Endometrial microvascular endothelial cells (primary cell): ENCODE results near the gene EPS15. TPM values are rescaled to one million over a fixed set of nuclear protein-coding genes. Genes with fewer than 3 reads are reported as not detected.
"Not testable (repeated sequence)": the region's sequence is repeated elsewhere in the genome, so short reads cannot be mapped to it uniquely, and the experiment has no call there.

Source experiments
- in situ Hi-C: cut with HindIII; loops from 2 replicates; pipeline ENCODE4 v1.10.0; 2017; ENCODE audit warnings: low sequenced_read_pairs, low pct_unique_long_range_greater_than_20kb; ENCODE audit errors: inconsistent ontology term
- total RNA-seq: library from RNA; depleted of rRNA; stranded (reverse); fragments of >200 nt; gene quantifications from one replicate; pipeline ENCODE4 v1.2.3, GENCODE V29; 2015; ENCODE audit errors: inconsistent ontology term

Gene EPS15
- total RNA-seq, 1 donor from 2014 or later, result 40.5 TPM

DNA sequence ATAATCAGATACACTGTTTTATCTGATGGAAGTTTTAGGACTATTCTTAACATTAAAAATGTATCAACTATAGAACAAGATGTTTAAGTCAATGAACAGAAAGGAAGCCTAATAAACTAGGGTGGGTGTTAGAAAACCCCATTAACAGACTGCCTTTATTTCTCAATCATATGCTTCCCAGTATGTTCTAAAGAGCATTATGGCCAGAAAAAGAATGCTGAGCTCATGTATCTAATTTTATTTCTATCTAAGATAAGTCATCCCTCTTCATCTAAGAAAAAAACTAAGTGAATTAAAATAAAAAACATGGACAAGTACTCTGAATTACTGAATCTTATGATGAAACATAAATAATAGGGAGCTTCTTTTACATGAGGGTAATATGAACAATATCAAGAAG is 102.2 kb downstream of the EPS15 start:
- in situ Hi-C loops, result no loop called here

DNA sequence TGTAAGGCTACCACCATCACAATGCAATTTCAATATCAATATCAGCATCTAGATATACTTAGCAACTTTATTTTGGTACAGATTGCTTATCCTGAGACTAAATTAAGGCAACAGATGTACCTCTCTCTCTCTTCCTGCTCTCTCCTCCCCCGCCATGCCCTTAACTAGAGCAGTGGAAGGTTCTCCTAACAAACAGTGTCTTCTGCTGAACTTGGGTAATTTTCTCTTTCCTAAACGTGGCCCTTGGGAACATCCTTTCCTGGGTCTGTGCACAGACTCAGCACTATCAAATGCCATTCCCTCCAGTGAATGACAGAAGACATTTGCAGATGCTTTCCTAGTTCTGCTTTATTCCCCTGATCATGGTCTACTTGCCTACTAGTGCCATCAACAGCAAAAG is 103.1 kb downstream of the EPS15 start:
- in situ Hi-C loops, result no loop called here

DNA sequence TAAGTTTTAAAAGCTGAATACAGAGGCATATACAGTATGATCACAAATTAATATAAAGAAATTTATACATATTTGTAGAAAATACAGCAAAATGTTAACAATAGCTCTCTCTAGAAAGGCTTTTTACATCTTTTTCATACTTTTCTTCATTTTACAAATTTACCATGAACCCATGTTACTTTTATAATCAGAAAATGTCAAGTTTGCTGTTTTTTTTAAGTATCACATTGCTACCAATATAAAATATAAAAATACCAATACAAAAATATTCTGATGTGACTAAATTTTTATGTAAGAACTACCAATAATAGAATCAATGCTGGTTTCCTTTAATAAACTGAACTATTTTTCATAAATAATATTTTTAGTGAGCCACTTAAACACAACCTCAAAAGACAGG is 104.3 kb downstream of the EPS15 start:
- in situ Hi-C loops, result no loop called here

DNA sequence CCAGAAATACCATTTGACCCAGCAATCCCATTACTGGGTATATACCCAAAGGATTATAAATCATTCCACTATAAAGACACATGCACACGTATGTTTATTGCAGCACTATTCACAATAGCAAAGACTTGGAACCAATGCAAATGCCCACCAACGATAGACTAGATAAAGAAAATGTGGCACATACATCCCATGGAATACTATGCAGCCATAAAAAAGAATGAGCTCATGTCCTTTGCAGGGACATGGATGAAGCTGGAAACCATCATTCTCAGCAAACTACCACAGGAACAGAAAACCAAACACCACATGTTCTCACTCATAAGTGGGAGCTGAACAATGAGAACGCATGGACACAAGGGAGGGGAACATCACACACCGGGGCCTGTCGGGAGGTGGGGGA is 107.2 kb downstream of the EPS15 start:
- in situ Hi-C loops, result not testable (repeated sequence)

DNA sequence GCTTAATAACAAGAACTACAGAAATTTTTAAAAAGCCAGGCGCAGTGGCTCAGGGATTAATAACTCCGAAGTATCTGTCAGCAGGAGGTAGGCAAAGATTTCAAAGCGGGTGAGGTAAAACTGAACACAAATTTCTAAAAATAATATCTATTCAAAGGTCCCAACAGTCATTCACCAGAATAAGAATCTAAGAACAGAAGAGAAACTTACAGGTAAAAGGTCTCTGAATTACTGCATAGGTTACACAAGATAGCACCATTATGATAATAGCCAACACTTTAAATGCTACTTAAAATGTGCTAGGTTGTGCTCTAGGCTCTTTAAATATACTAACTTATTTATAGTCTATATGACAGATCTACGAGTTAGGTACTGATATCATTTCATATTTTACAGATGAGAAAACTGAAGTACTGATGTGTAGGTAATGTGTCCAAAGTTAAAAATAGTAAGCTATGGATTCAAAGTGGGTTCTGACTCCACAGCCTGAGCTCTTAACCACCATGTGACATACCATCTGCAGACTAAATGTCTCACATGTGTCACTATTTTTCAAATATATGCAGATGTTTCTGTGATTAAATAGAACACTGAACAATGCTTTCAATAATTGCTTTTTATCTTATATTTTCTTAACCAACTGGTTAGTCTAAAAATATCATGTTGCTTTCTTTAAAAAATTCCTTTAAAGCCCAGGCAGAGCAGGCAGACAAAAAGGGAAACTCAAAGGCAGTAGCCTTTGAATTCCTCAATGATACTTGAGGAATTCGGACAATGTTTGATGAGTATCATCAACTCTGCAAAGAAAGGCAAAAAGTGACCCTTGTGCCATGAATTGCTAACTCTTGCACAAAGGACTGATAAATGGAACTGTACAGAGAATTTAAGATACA is 108.3 kb downstream of the EPS15 start:
- in situ Hi-C loops, result no loop called here

DNA sequence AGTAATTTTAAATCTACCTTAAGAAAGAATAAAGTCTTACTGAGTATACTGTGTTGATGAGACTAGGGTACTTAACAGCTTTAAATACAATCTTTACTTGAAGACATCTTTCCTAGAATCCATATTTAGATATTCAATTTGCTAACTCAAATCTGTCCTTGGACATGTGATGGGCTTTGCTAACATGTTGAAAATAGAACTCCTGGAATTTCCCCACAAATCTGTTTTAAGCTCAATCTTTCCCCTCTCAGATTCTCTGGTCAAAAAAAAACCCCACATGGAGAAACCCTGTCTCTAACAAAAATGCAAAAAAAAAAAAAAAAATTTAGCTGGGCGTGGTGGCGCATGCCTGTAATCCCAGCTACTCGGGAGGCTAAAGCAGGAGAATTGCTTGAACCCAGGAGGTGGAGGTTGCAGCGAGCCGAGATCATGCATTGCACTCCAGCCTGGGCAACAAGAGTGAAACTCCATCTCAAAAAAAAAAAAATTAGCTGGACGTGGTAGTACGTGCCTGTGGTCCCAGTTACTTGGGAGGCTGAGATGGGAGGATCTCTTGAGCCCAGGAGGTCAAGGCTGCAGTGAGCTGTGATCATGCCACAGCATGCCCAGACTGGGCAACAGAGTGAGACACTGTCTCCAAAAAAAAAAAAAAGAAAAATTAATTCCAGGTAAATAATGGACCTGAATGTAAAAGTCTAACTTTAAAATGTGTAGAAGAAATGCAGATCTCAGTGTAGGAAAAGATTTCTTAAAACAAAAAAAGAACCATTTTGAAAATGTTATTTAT is 109.1 kb downstream of the EPS15 start:
- in situ Hi-C loops, result not testable (repeated sequence)

DNA sequence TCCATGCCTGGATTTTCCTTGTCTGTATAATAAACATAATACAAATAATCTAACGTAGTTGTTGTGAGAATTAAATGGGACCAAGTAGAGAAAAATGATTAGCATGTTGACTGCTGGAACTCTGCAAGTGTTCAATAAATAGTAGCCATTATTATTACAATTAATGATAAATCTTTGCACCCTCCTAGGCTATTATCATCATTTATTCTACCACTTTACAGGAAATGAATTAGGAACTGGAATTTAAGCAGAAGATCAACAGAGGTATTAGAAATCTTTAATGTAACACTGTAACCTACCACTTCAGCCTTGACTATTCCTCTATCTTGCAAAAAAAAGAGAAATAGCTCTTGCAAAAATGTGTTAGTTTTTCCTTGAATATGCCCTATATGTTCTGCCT is 126.8 kb downstream of the EPS15 start:
- in situ Hi-C loops, result no loop called here

DNA sequence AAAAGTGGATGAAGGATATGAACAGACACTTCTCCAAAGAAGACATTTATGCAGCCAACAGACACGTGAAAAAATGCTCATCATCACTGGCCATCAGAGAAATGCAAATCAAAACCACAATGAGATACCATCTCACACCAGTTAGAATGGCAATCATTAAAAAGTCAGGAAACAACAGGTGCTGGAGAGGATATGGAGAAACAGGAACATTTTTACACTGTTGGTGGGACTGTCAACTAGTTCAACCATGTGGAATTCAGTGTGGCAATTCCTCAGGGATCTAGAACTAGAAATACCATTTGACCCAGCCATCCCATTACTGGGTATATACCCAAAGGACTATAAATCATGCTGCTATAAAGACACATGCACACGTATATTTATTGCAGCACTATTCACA is 128.4 kb downstream of the EPS15 start:
- in situ Hi-C loops, result not testable (repeated sequence)

DNA sequence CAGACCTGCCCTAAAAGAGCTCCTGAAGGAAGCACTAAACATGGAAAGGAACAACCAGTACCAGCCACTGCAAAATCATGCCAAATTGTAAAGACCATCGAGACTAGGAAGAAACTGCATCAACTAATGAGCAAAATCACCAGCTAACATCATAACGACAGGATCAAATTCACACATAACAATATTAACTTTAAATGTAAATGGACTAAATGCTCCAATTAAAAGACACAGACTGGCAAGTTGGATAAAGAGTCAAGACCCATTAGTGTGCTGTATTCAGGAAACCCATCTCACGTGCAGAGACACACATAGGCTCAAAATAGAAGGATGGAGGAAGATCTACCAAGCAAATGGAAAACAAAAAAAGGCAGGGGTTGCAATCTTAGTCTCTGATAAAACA is 131.8 kb downstream of the EPS15 start:
- in situ Hi-C loops, result not testable (repeated sequence)

DNA sequence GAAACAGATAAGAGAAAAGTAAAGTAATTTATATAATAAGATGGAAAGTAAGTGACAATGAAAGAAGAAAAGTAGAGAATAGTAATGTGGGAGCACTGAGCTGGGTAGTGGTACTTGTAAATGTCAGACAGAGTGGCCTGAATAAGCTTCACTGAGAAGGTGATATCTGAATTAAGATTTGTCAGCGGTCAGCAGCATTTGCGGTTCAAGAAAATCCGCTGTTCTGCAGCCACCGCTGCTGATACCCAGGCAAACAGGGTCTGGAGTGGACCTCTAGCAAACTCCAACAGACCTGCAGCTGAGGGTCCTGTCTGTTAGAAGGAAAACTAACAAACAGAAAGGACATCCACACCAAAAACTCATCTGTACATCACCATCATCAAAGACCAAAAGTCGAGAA is 132.8 kb downstream of the EPS15 start:
- in situ Hi-C loops, result not testable (repeated sequence)

DNA sequence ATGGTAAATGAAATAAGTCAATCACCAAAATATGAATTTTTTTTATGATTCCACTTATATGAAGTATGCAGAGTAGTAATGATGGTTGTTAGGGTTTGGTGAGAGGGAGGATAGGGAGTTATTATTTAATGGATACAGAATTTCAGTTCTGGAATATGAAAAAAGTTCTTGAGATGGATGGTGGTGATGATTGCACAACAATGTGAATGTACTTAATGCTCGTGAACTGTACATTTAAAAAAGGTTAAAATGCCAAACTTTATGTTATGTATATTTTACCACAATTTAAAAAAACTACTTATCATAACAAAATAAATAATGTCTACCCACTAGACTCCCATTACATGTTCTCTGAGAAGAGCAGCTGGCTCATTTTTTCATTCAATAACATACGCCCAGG is 133.3 kb downstream of the EPS15 start:
- in situ Hi-C loops, result no loop called here

DNA sequence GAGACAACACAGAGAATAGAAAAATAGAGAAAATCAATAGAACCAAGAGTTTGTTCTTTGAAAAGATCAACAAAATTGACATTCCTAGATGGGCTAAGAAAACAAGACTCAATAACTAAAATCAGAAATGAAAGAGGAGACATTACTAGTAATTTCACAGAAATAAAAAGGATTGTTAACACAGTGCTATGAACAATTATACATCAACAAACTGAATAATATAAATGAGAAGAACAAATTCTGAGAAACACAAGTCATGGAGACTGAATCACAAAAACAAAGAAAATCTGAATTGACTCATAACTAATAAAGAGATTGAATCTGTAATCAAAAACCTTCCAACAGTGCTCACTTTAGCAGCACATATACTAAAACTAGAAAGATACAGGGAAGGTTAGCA is 137.1 kb downstream of the EPS15 start:
- in situ Hi-C loops, result no loop called here

DNA sequence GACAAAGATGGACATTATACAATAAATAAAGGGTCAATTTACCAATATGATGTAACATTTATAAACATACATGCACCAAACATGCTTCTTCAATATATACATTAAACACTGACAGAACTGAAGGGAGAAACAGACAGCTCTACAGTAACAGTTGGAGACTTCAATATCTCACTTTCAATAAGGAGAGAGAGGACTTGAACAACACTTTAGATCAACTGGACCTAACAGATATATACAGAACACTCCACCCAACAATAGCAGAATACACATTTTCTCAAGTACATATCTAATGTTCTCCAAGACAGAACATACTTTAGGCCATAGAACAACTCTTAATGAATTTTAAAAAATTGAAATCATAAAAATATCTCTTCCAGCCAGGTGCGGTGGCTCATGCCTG is 138.1 kb downstream of the EPS15 start:
- in situ Hi-C loops, result no loop called here

DNA sequence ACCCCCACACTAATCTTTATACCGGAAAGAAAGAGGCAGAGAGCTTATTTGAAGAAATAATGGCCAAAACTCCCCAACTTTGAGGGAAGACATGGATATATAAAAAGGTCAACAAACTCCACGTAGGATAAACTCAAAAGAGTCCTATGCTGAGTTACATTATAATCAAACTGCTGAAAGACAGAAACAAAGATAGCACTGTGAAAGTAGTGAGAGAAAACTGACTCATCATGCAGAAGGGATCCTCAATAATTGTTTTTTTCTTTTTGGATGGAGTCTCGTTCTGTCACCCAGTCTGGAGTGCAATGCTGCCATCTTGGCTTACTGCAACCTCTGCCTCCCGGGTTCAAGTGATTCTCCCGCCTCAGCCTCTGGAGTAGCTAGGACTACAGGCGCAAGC is 140.2 kb downstream of the EPS15 start:
- in situ Hi-C loops, result no loop called here

DNA sequence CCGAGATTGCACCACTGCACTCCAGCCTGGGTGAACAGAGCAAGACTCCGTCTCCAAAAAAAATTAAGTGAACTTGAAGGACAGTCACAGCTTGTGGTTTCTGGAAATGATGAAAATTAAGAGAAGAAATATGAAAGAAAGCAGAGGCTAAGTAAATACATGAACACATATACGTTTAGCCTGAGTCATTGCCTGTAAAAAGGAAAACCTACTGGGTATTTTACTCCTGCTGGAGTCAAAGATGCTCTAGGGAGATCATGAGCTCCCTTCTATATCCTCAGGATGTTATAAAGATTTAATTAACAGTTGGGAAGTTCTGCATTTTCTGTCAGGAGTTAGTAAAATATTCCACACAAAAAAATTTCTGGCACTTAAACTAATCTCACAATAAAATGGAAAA is 145.2 kb downstream of the EPS15 start:
- in situ Hi-C loops, result no loop called here

DNA sequence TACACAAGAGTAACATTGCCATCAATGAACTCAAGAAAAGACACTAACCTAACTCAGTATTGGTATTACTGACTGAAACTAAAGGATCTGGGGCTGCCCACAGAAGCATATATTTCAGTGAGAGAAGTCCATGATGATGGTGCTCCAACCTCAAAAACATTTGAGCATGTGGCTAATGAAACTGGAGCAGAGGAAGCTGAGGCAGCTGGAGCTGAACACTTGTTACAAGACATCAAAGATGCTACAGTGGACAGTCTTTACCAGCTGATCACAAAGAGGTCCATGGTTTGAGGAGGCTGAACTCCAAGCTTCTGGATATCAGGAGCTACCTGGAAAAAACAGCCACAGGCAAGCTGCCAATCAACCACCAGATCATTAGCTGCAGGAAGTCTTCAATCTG is 146.5 kb downstream of the EPS15 start:
- in situ Hi-C loops, result no loop called here

DNA sequence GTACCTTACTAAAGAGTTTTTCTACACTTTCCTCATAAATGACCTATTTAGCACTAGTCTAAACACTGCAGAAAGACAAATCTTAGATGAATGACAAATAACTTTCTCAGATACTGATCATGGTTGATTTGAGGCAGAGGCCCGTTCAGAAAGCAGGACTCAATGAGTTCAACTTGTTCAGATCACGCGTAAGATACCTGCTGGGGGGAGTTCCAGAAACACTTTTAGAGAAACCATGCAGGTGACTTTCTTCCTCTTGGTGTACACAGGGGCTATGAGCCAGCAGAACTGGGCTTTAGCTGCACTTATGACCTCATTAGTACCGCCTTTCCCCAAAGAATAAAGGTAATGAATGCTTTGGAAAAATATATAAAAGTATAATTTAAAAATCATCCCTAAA is 149.9 kb downstream of the EPS15 start:
- in situ Hi-C loops, result no loop called here

DNA sequence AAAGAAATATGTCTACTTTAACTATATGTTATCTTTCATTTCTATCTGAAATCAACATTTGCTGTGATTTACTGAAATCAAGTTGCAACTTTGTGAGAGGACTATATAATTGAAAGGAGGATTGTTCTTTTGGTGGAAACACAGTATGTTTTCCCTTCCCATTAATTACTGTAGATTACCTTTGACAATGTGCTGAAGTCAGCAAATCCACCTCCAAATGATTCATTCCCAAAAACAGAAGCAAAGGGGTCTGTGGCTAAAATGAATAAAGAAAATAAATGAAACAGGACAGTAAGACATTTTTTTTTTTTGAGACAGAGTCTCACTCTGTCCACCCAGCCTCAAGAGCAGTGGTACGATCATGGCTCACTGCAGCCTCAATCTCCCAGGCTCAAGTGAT is 153.3 kb downstream of the EPS15 start:
- in situ Hi-C loops, result no loop called here

DNA sequence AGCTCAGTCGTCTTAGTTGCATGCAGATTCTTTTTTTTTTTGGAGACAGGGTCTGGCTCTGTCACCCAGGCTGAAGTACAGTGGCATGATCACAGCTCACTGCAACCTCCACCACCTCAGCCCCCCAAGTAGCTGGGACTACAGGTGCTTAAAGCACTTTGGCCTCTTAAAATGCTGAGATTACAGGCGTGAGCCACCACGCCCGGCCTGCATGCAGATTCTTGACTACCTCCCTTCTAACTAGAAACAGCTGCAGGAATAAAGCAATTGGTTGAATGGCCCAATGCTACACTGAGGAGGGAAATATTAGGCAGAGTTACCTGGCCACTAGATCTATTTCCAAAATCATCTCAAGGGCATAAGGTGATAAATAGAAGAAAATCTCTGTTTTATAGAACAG is 159.2 kb downstream of the EPS15 start:
- in situ Hi-C loops, result no loop called here

DNA sequence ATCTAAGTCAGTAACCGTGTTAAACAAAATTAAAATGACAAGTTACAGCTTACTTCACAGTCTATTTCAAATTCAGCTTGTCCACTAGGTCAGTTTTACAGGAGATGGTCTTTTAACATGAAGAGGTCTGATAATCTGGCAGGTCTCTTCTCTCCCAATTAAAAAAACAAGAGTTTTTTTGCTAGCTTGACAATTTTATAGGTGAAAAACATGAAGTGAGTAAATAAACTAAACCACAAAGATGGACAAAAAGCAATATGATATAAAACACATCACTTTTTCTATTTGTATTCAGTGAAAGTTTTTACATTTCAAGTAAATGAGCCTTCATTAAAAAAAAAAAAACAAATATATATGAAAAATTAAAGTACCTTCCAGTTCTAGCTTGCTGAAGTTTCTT is 163.7 kb downstream of the EPS15 start:
- in situ Hi-C loops, result no loop called here
